Measurements from ENCODE around the gene ARSI. TPM values are rescaled to one million over a fixed set of nuclear protein-coding genes. Genes with fewer than 3 reads are reported as not detected.

Gene ARSI
- 10 to 100 TPM; 12.7 to 31.6 TPM for total RNA-seq

GRCh38 chr5:150302301-150303069 is at the start of gene ARSI:
TSS of gene ARSI (minus strand) at chr5:150302905. CDS start at chr5:150302373, 532 bp downstream.

GRCh38 chr5:150289551-150290390 is 12.9 kb downstream of the ARSI start, which contains the start of gene CAMK2A:
TSS of gene CAMK2A (minus strand) at chr5:150289773. CDS start at chr5:150289625, 148 bp downstream.

Other genes with a start within 250 kb of the ARSI start
- gene CSF1R, start 216.4 kb downstream of the ARSI start, total RNA-seq, result under 1 TPM in 1 of 2 donors, not detected in 1; 0.33 TPM
- 1 to 10 TPM in 1 of 2 donors, under 1 TPM in 1; 0.34 to 1.3 TPM for gene PDGFRB, start 147.1 kb downstream of the ARSI start, total RNA-seq
- gene CDX1, start 136.1 kb downstream of the ARSI start, total RNA-seq, result not detected
- gene SLC6A7, start 112.8 kb downstream of the ARSI start, total RNA-seq, result not detected
- under 1 TPM; 0.33 to 0.34 TPM for gene CAMK2A, start 13.1 kb downstream of the ARSI start, total RNA-seq
- gene TCOF1, start 54.8 kb upstream of the ARSI start, total RNA-seq, result 10 to 100 TPM; 15.5 to 34.6 TPM
- 10 to 100 TPM; 31.7 to 68.9 TPM for gene CD74, start 110.0 kb upstream of the ARSI start, total RNA-seq
- gene RPS14, start 146.8 kb upstream of the ARSI start, total RNA-seq, result 1,000 to 10,000 TPM; 1,008 to 2,761 TPM
- gene NDST1, start 205.2 kb upstream of the ARSI start, total RNA-seq, result 10 to 100 TPM; 43.7 to 45.6 TPM